HepG2 (cell line): ENCODE data around the gene TLL2.

ENCODE experiments used
- EHMT2 ChIP-seq: fragments of 200-600 bp; sonication (generic); IDR thresholded peaks from 2 replicates; pipeline ENCODE4 v1.7.0; 2017; ENCODE audit warnings: antibody characterized with exemption, low read depth, low read length, borderline replicate concordance
- HCFC1 ChIP-seq: fragments of 150-350 bp; IDR thresholded peaks from 2 replicates; pipeline ENCODE4 v1.6.1; 2014; ENCODE audit warnings: low read depth, low read length
- MNT ChIP-seq: fragments of 450-650 bp; IDR thresholded peaks from 2 replicates; pipeline ENCODE4 v1.6.1; 2016
- NFE2 ChIP-seq: sonication (generic); formaldehyde crosslinking; IDR thresholded peaks from 2 replicates; pipeline ENCODE4 v1.4.0; 2020; ENCODE audit warnings: missing genetic modification reagents
- SETDB1 ChIP-seq: sonication (generic); formaldehyde crosslinking; IDR thresholded peaks from 2 replicates; pipeline ENCODE4 v1.5.1; 2020; ENCODE audit warnings: missing genetic modification reagents, mild to moderate bottlenecking, borderline replicate concordance

GRCh38 chr10:96507044-96507443 is 6.7 kb downstream of the TLL2 start:
- TF ChIP-seq MNT (no peak), EHMT2 (no peak), HCFC1 (no peak), SETDB1 (CRISPR knock-in tag) (no peak), NFE2 (CRISPR knock-in tag) (no peak)
